IPS-18a (cell line): ENCODE data around the gene CLDND2.
A peak's percentile ranks its signal among the peaks of the same experiment; 100 is the strongest.
"Not testable (repeated sequence)": the region's sequence is repeated elsewhere in the genome, so short reads cannot be mapped to it uniquely, and the experiment has no call there.

ENCODE experiments used
- H3K27ac ChIP-seq: one replicate; pipeline ENCODE4 v1.5.1; 2013; ENCODE audit warnings: low read length
- H3K27me3 ChIP-seq: one replicate; pipeline ENCODE4 v1.6.1; 2013; ENCODE audit warnings: mild to moderate bottlenecking, low read length; ENCODE audit not compliant: control insufficient read depth, insufficient read depth
- H3K36me3 ChIP-seq: one replicate; pipeline ENCODE4 v1.6.1; 2013; ENCODE audit warnings: low read depth, low read length; ENCODE audit not compliant: control insufficient read depth
- H3K4me1 ChIP-seq: one replicate; pipeline ENCODE4 v1.6.1; 2013; ENCODE audit warnings: low read depth, low read length; ENCODE audit not compliant: control insufficient read depth
- H3K4me3 ChIP-seq: one replicate; pipeline ENCODE4 v1.5.1; 2013; ENCODE audit warnings: low read length
- H3K9ac ChIP-seq: one replicate; pipeline ENCODE4 v1.6.1; 2013; ENCODE audit warnings: mild to moderate bottlenecking, low read length, moderate library complexity
- H3K9me3 ChIP-seq: one replicate; pipeline ENCODE4 v1.6.1; 2013; ENCODE audit warnings: low read depth, low read length; ENCODE audit not compliant: control insufficient read depth

The CLDND2 gene, protein sequence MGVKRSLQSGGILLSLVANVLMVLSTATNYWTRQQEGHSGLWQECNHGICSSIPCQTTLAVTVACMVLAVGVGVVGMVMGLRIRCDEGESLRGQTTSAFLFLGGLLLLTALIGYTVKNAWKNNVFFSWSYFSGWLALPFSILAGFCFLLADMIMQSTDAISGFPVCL

DNA sequence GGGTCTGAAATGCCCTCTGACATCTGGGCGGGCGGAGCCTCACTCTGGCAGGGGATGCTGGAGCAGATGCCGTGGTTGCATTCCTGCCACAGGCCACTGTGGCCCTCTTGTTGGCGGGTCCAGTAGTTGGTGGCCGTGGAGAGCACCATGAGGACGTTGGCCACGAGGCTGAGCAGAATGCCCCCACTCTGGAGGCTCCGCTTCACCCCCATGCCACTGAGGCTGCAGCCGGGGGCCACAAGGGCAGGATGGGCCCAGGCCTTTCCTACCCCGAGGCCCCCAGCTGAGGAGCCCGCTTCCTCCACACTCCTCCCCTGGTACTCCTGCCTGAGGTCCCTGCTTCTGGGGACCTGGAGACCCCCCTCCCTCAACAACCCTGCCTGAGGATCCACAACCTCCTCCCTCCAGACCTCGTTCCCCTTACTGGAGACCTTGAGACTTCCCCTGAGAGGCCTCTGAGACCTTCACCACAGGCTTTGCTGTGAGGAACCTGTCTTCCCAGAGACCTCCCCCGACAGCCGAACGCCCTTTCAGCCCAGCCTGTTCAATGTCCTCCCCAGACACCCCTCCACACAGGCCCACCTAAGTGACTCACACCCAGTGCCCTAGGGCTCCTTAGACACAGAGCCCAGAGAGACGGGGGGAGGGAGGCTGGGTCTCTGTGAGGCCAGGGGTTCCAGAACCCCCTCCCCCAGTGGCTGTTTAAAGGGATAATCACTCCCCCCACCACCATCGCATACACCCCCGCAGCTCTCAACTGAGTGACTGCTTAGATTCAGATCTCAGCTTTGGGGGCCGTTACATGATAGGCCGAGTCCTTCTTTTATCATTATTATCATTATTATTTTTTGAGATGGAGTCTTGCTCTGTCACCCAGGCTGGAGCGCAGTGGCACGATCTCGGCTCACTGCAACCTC, at the start of gene CLDND2:
Gene CLDND2, minus strand, starts transcription at position 638 of the 917 bp plus-strand sequence. Its CDS starts 426 bp downstream, at position 212.
- H3K27ac ChIP-seq, result peak within 1 kb of the TSS; percentile 49

DNA sequence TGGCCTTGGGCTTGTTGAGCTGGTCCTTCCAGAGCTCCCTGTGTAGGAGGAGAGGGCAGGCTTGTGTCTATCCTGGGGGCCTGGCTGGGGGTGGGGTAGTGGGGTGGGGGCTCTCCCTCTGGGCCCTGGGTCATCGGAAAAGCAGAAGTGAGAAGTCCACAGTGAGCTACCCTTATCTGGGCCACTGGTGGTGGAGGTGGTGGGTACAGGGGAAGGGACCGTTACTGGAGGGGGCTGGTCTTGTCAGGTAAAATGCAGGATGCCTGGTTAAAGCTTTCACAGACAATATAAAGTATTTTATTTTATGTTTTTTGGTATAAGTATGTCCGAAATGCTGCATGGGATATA, 49.0 kb upstream of the CLDND2 start:
- H3K27ac ChIP-seq, result no peak overlapping the region
- H3K4me3 ChIP-seq, result no peak overlapping the region
- no peak overlapping the region for H3K9ac ChIP-seq

More for the DNA sequence above, at the start of gene CLDND2:
- Histone ChIP-seq H3K27me3 (no peaks in the 10 kb centered on the region), H3K36me3 (no peaks in the 10 kb centered on the region), H3K4me3 (peak within 1 kb of the TSS; percentile 91), H3K4me1 (peaks cover 13% of the 10 kb centered on the region), H3K9me3 (no peaks in the 10 kb centered on the region), H3K9ac (peak within 1 kb of the TSS; percentile 65)

DNA sequence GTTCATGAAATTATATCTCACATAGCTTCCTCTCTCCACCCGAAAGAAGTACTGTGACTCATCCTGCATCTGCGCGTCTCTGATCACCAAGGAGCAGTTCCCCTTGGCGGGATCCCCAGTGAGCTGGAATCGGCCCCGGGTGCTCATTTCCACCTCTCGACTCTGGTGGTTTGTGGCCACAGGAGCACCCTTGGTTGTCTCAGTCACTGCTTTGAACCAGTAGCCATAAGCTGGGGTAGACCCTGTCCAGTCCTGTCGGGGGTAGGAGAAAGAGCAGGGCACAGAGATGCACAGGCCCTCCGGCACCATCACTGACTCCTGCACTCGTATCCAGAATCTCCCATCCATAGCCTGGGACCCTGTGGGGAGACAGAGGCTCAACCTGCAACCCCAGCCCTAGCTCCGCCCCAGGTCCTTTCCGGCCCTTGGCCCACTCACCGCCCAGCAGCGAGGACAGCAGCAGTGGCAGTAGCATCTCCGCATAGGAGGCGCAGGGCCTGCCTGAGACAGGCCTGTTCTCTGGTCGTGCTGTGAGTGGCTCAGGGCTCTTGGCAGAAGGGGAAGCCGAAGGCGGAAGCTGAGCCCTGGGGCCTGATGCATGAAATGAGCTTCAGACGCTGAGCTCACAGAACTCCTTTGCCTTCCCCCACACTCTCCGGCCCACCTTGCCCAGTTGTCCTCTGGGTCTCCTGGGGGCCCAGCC, 48.5 kb upstream of the CLDND2 start, which contains the start of gene SIGLEC10:
Gene SIGLEC10, minus strand, starts transcription at position 536 of the 703 bp plus-strand sequence. Its CDS starts 61 bp downstream, at position 475.
- no peak within 1 kb of the TSS for H3K27ac ChIP-seq
- no peaks in the 10 kb centered on the region for H3K4me1 ChIP-seq
- H3K9ac ChIP-seq, result no peak within 1 kb of the TSS
- peaks cover 9% of the 10 kb centered on the region for H3K27me3 ChIP-seq
- H3K4me3 ChIP-seq, result no peak within 1 kb of the TSS
- no peaks in the 10 kb centered on the region for H3K9me3 ChIP-seq
- H3K36me3 ChIP-seq, result no peaks in the 10 kb centered on the region

More for the DNA sequence above, 49.0 kb upstream of the CLDND2 start:
- Histone ChIP-seq H3K4me1 (no peaks in the 10 kb centered on the region), H3K9me3 (no peaks in the 10 kb centered on the region), H3K36me3 (no peaks in the 10 kb centered on the region), H3K27me3 (peaks cover 9% of the 10 kb centered on the region)

DNA sequence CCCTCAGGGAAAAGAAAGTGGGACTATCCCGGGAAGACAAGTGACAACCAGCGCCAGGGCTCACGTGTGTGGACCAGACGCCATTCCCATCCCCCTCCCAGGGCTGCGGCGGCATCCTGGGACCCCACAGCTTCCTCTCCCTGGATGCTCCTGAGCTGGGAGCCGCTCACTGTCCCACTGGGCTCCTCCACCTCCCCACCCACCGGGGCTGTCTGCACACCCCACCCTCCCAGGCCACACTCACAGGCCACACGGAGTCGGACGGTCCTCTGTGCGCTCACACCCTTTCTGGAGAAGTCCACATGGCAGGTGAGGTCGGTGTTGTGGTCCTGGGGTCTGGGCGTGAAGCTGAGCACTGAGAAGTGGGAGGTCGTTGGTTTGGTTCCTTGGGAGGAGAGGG, 47.6 kb upstream of the CLDND2 start:
- not testable (repeated sequence) for H3K9ac ChIP-seq, H3K9me3 ChIP-seq, H3K4me1 ChIP-seq, H3K4me3 ChIP-seq, H3K27ac ChIP-seq, H3K27me3 ChIP-seq, H3K36me3 ChIP-seq

DNA sequence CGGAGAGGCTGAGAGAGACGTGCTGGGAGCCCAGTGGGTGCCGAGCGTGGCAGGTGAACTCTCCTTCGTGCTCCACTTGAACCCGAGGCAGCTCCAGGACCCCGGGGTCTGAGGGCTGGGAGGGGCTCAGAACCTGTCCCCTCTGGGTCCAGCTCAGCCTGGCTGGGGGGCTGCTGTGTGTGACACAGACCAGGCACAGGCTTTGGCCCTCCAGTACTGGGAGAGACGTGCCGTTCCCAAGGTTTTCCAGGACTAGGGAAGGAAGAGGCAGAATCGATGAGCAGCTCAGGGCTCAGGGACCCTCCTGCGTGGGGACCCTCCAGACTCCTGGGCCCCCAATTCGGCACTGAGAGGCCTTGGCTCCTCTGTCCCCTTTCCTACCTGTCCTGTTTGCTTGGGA, 46.4 kb upstream of the CLDND2 start:
- Histone ChIP-seq H3K4me1 (no peaks in the 10 kb centered on the region), H3K27me3 (no peaks in the 10 kb centered on the region), H3K9me3 (no peaks in the 10 kb centered on the region), H3K9ac (no peak overlapping the region), H3K4me3 (no peak overlapping the region), H3K27ac (no peak overlapping the region), H3K36me3 (no peaks in the 10 kb centered on the region)

DNA sequence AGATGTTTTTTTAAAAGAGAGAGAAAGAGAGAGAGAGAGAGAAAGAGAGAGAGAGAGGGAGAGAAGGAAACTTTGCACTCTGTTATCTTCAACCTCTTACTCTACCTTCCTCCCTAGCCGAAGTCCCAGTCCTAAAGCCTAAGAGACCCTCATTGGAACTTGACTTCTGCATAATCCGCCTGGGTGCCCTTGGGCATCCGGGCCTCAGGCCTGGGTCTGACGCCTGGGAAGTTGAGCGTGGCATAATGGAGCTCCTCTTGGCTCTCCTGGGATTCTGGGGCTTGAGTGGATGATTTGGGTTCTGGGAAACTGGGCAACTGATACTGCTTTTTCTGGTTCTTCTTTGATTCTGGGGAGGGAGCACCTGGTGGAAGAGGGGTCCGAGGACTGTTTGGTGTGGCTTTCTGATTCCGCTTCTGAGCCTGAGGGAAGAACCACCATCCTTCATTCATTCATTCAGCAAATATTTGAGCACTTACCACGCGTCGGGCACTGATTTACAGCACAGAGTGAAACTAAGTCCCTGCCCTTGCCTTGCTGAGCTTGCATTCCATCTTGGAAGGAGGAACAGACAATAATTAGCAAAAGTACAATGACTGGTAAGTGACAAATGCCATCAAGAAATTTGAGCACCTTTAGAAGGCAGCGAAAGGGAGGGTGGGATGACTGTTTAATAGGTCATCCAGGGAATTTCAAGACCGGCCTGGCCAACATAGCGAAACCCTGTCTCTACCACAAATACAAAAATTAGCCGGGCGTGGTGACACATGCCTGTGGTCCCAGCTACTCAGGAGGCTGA, 42.3 kb upstream of the CLDND2 start:
- Histone ChIP-seq H3K9ac (no peak overlapping the region), H3K4me3 (no peak overlapping the region), H3K27me3 (no peaks in the 10 kb centered on the region), H3K9me3 (no peaks in the 10 kb centered on the region), H3K4me1 (no peaks in the 10 kb centered on the region), H3K36me3 (no peaks in the 10 kb centered on the region), H3K27ac (no peak overlapping the region)

DNA sequence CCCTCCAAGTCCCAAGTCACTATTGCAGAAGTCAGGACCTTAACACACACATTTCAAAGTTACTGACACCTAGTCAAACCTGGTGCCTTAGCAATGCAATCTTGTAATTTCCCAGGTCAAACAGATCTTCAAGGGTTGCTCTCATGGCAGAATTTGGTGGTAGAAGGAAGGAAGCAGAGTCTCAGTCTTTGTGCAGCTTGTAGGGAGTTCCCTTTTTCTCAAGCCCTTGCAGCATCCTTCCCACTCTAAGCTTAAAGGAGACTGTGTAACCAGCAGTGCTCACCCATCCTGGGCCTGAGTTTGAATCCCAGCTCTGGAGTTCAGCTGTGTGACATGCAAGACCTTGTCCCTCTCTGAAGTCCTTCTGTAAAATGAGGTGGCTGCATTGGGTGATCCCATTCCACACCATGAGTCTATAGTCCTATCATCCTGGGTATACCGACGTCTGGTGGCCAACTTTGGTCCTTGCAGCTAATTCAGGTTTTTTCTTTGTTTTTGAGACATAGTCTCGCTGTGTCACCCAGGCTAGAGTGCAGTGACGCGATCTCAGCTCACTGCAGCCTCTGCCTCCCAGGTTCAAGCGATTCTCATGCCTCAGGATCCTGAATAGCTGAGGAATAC, 38.8 kb upstream of the CLDND2 start:
- Histone ChIP-seq H3K9ac (no peak overlapping the region), H3K27me3 (no peaks in the 10 kb centered on the region), H3K36me3 (no peaks in the 10 kb centered on the region), H3K9me3 (peaks cover 7% of the 10 kb centered on the region), H3K4me1 (no peaks in the 10 kb centered on the region), H3K4me3 (no peak overlapping the region), H3K27ac (no peak overlapping the region)

DNA sequence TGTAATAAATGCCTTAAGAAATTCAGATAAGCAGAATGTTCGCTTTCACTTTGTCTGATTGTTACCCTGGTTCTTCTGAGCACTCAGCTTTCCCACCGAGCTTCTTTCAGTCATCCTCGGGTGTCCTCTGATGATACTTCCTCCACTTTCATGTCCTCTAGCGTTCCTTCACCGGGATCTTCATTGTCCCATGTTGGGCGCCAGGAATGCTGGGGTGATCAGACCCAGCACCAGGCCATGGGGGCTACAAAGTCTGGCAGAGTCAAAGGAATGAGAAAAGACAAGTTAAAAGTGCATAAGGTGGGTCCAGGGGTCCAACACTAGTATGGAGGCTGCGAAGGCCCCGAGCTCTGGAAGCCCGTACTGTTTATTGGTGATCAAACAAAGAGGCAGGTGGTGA, 33.3 kb upstream of the CLDND2 start:
- Histone ChIP-seq H3K4me1 (no peaks in the 10 kb centered on the region), H3K27ac (no peak overlapping the region), H3K36me3 (no peaks in the 10 kb centered on the region), H3K27me3 (no peaks in the 10 kb centered on the region), H3K9ac (no peak overlapping the region), H3K4me3 (no peak overlapping the region), H3K9me3 (peaks cover 14% of the 10 kb centered on the region)

DNA sequence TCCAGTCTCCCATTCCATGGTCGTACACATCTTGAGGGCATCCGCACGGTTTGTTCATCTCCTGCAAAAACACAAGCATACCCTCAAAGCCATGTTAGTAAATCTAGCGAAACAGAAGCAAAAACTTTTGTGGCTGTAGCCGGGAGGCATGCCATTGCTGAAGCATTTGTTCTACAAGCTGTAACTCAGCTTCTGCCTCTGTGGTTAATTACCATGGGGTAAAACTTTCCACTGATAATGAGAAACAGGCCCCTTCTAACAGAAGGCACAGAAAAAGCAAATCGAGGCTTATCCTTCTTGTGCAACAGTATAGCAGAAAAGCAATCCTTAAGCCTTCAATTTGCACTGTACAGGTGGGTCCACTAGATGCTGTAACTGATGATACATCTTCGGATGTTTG, 31.1 kb upstream of the CLDND2 start:
- peaks cover 14% of the 10 kb centered on the region for H3K9me3 ChIP-seq
- H3K27ac ChIP-seq, H3K36me3 ChIP-seq, H3K4me3 ChIP-seq, H3K9ac ChIP-seq, H3K27me3 ChIP-seq, H3K4me1 ChIP-seq: not testable (repeated sequence)

DNA sequence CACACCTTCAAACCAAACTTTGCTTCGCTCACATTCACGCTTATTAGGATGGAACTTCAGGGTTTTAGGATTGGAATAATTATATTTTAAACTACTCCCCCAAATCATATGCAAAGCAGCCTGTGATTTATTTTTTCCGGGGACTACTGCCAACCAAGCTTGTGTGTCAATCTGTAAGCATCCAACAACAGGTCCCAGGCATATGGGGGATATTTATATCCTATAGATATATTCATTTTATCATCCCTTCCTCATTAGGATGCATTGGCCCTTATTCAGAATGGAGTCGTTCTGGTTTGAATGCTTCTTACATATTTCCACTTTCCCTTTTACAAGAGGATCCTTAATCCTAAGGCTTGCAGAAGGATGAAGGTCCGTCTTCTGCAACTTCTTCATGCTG, 30.4 kb upstream of the CLDND2 start:
- peaks cover 4% of the 10 kb centered on the region for H3K4me1 ChIP-seq
- no peak overlapping the region for H3K4me3 ChIP-seq
- H3K27me3 ChIP-seq, result no peaks in the 10 kb centered on the region
- H3K9ac ChIP-seq, result no peak overlapping the region
- no peak overlapping the region for H3K27ac ChIP-seq
- no peaks in the 10 kb centered on the region for H3K36me3 ChIP-seq
- peaks cover 14% of the 10 kb centered on the region for H3K9me3 ChIP-seq
